H1 (cell line): ENCODE measurements around the gene NDUFA13. TPM values are rescaled to one million over a fixed set of nuclear protein-coding genes. Genes with fewer than 3 reads are reported as not detected.

Experiments used
- CREB1 ChIP-seq: IDR thresholded peaks from 2 replicates; pipeline ENCODE4 v1.6.1; 2012; ENCODE audit warnings: inconsistent platforms
- HDAC6 ChIP-seq: IDR thresholded peaks from one replicate; pipeline ENCODE4 v1.7.1; 2012; ENCODE audit warnings: low read depth, mild to moderate bottlenecking, inconsistent platforms, low read length, moderate library complexity
- JUN ChIP-seq: IDR thresholded peaks from 2 replicates; pipeline ENCODE4 v1.6.1; 2011; ENCODE audit warnings: low read depth, mild to moderate bottlenecking, improper control_type of control experiment, low read length
- NANOG ChIP-seq: IDR thresholded peaks from 2 replicates; pipeline ENCODE4 v1.6.1; 2011; ENCODE audit warnings: low read length, low read depth, mild to moderate bottlenecking, inconsistent platforms; ENCODE audit not compliant: insufficient read depth, poor library complexity, severe bottlenecking
- PHF8 ChIP-seq: fragments of 200-600 bp; sonication (generic); conservative IDR thresholded peaks from 2 replicates; pipeline ENCODE4 v1.7.1; 2012; ENCODE audit warnings: low read depth, mild to moderate bottlenecking, inconsistent platforms, low read length, moderate library complexity
- POLR2AphosphoS5 ChIP-seq: IDR thresholded peaks from 2 replicates; pipeline ENCODE4 v1.6.1; 2011; ENCODE audit warnings: low read depth, low read length
- SUZ12 ChIP-seq: fragments of 200-600 bp; sonication (generic); IDR thresholded peaks from 2 replicates; pipeline ENCODE4 v1.6.1; 2012; ENCODE audit warnings: mild to moderate bottlenecking, inconsistent platforms, low read length, moderate library complexity, mixed read lengths
- YY1 ChIP-seq: IDR thresholded peaks from 2 replicates; pipeline ENCODE4 v1.6.1; 2011; ENCODE audit warnings: low read depth, mild to moderate bottlenecking, low read length
- polyA plus RNA-seq, 7 experiments: library from polyadenylated mRNA; depleted of rRNA in 3 of 7; stranded (reverse) in 5 of 7; unstranded in 2 of 7; fragments of >200 nt in 5 of 7; fragments of 200-250 nt in 2 of 7; gene quantifications; 1 replicate in 5 of 7; 2 replicates in 1 of 7; 4 replicates in 1 of 7; pipeline versions ENCODE4 v1.2.1 to v1.2.3, GENCODE V29; 2011 to 2013; ENCODE audit warnings: missing spikeins in 2 of 7, mixed read lengths in 2 of 7
- total RNA-seq: library from RNA; stranded (reverse); fragmentation: NEBNext Ultra II Directional; extraction: Animal tissue kit (Norgen Biotek cat#: 25700); gene quantifications from 2 replicates; pipeline ENCODE4 v1.2.1, GENCODE V29; 2021
- TF ChIP-seq, protein P1 (sequence below): IDR thresholded peaks from 2 replicates; pipeline ENCODE4 v1.6.1; 2011; ENCODE audit warnings: low read length, improper control_type of control experiment

The NDUFA13 gene
- total and polyA plus RNA-seq, 2 of the 8 experiments (the other 6 are each of a cell fraction or from before 2014, with no cell fraction given): 413 to 1,105 TPM

DNA sequence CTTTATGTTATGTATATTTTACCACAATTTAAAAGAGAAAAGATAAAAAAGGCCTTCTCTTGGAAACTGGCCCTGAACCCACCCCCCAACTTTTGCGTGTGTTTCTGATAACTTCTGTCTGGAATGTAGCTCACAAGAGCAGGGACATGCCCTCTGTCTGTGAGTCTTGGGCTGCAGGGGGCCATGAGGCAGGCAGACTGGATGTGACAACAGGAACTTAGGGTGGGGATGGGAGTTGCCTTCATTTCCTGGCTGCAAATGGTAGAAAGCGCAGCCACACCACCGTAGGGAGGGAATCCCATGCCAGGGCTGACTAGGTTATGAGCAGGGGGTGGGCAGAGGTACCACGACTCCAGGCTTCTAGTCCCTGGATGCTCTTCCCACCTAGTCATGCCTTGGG lies 43.9 kb downstream of the NDUFA13 start (continued):
- TF ChIP-seq POLR2AphosphoS5 (no peak), CREB1 (no peak), SUZ12 (no peak), JUN (no peak), HDAC6 (no peak), PHF8 (no peak), NANOG (no peak), YY1 (no peak)
- TF ChIP-seq, protein P1, sequence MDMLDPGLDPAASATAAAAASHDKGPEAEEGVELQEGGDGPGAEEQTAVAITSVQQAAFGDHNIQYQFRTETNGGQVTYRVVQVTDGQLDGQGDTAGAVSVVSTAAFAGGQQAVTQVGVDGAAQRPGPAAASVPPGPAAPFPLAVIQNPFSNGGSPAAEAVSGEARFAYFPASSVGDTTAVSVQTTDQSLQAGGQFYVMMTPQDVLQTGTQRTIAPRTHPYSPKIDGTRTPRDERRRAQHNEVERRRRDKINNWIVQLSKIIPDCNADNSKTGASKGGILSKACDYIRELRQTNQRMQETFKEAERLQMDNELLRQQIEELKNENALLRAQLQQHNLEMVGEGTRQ: no peak
